KOPT-K1 (cell line): ENCODE results near the gene PPFIBP1.

Experiments used
- H3K27ac ChIP-seq: fragments of 200-600 bp; sonication (generic); 2 replicates; pipeline ENCODE4 v1.5.1; 2016; ENCODE audit warnings: antibody characterized with exemption, mild to moderate bottlenecking, low read depth, low read length; ENCODE audit not compliant: poor library complexity, severe bottlenecking
- H3K36me3 ChIP-seq: fragments of 200-600 bp; sonication (generic); 2 replicates; pipeline ENCODE4 v1.5.1; 2017; ENCODE audit warnings: antibody characterized with exemption, mild to moderate bottlenecking, low read length, moderate library complexity; ENCODE audit not compliant: insufficient read depth
- H3K9me3 ChIP-seq: fragments of 200-600 bp; sonication (generic); 2 replicates; pipeline ENCODE4 v1.5.1; 2017; ENCODE audit warnings: antibody characterized with exemption, low read length, mild to moderate bottlenecking; ENCODE audit not compliant: insufficient read depth, poor library complexity, severe bottlenecking

Gene PPFIBP1

GRCh38 chr12:27545665-27546064, 21.7 kb downstream of the PPFIBP1 start:
- H3K9me3 ChIP-seq, result no peaks in the 10 kb centered on the region
- no peaks in the 10 kb centered on the region for H3K36me3 ChIP-seq
- no peak overlapping the region for H3K27ac ChIP-seq

- Histone ChIP-seq H3K27ac (no peak overlapping the region), H3K9me3 (no peaks in the 10 kb centered on the region), H3K36me3 (no peaks in the 10 kb centered on the region)
Measured at GRCh38 chr12:27547592-27547991, 23.6 kb downstream of the PPFIBP1 start.

DNA sequence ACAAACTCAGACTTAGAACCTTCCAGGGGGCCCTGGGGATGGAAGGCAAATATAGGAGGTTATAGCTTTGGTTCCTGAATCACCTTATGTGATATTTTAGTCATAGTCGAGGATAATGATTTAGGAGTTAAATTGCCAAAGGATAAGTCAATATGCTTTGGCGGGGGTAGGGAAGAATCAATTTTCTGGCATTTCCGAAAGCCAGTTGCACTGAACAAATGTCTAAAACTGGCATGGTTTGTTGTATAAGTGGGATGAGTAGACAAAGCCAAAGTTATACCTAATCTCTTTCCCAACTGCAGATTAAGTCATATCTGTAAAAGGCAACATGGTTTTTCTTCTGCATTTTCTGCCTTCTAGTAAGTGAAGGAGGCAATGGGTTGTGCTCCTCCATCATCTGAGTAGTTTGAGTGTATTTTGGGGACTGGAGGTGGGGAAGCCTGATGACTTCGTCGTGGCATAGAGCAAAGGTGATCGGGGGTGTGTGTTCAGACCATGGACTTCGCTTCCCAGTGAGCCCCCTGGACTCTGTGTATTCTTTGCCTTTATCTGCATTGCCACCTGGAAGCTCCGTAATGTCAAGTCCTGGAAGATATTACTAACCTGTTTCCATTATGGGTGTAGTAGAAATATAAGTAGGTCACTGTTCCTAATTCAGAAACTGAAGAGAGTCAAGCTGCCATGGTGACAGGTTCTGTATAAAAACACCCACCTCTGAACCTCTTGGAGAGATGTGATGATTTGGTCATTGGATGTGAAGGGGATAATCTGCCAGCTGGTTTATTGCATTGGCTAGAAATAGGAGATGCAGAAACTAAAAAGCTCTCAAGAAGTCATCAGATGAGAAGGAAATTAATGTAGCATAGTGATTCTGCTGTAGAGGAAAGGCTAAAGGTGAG, 24.5 kb downstream of the PPFIBP1 start:
- no peaks in the 10 kb centered on the region for H3K9me3 ChIP-seq
- no peak overlapping the region for H3K27ac ChIP-seq
- no peaks in the 10 kb centered on the region for H3K36me3 ChIP-seq

- Histone ChIP-seq H3K36me3 (no peaks in the 10 kb centered on the region), H3K27ac (no peak overlapping the region), H3K9me3 (no peaks in the 10 kb centered on the region)
Measured at GRCh38 chr12:27549236-27549800, 25.3 kb downstream of the PPFIBP1 start.

DNA sequence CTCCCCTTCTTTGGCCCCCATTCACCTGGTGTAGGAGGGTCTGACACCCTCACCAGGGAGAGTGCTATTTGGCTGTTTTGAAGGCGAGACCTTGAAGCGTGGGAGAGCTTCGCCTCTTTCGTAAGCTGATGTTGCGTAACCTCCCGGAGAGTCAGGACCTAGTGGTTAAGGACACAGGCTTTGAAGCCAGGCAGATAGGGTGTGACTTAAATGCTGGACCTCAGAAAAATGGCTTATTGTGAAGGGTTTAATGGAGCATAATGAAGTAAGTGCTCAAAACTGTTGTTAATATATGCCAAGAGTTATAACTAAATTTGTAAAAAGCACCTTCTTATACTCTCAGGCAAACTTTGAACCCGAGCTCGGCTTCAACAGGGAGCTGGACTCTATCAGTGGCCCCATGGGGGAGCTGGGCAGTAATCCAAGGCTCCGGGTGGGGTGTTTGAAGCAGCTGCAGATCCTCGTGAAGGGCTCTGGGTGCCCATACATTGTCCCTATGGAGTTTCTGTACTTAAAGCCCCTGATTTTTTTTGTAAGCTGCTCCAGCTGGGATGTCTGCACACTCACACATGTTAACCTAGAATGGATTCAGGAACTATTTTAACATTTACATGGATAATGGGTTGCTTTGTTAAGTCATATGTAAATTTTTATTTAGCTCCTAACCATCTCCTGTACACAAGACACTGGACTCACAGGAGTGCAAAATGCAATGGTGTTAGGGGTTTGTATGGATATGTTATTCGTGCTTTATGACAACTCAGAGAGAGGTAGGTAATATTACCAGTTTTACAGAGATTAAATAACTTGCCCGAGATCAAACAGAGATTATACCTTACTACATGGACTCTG, 26.0 kb downstream of the PPFIBP1 start:
- H3K36me3 ChIP-seq, result no peaks in the 10 kb centered on the region
- no peaks in the 10 kb centered on the region for H3K9me3 ChIP-seq
- H3K27ac ChIP-seq, result no peak overlapping the region

DNA sequence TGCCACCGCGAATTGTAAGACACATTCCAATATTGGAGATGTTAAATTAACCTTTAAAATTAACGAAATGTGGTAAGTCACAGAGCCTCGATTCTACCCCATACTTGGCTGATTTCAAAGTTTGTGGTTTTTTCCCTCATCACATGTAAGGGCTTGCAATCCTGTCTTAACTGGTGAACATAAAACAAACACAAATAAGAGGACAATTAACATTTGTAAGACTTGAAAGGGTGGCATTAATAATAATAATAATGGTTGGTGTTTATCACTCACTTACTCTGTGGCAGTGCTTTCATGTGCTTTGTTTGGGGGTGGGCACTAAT, 26.6 kb downstream of the PPFIBP1 start:
- Histone ChIP-seq H3K9me3 (no peaks in the 10 kb centered on the region), H3K36me3 (no peaks in the 10 kb centered on the region), H3K27ac (no peak overlapping the region)

DNA sequence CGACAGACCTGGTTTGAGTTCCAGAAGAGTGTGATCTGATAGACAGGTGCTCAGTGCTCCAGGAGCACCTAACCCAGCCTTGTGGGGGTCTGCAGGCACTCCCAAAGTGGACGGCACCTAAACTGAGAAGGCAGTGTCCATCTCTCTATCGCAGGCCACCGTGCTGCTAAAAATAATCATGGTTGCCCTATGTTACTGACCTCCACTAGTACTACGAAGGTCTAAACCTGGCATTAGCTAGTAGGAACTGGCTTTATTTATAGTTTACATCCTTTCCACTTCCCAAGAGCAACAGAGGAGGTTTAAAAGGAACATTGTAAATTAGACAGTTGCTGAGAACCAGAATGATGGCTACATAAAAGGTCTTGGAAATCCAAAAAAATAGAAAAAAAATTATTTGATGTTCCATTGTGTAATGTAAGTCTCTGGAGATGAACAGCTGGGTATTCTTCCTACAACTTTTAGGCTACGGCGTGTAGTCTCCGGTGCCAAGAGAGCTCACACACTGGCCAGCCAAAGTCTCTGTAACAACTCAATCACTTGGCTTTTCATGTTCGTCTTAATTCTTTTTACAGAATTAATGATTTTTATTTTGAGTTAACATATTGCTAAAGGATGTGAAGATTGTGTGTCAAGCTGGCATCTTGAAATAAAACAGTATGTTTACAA, 27.3 kb downstream of the PPFIBP1 start:
- H3K9me3 ChIP-seq, result no peaks in the 10 kb centered on the region
- no peak overlapping the region for H3K27ac ChIP-seq
- no peaks in the 10 kb centered on the region for H3K36me3 ChIP-seq

GRCh38 chr12:27552235-27552634, 28.2 kb downstream of the PPFIBP1 start:
- no peak overlapping the region for H3K27ac ChIP-seq

DNA sequence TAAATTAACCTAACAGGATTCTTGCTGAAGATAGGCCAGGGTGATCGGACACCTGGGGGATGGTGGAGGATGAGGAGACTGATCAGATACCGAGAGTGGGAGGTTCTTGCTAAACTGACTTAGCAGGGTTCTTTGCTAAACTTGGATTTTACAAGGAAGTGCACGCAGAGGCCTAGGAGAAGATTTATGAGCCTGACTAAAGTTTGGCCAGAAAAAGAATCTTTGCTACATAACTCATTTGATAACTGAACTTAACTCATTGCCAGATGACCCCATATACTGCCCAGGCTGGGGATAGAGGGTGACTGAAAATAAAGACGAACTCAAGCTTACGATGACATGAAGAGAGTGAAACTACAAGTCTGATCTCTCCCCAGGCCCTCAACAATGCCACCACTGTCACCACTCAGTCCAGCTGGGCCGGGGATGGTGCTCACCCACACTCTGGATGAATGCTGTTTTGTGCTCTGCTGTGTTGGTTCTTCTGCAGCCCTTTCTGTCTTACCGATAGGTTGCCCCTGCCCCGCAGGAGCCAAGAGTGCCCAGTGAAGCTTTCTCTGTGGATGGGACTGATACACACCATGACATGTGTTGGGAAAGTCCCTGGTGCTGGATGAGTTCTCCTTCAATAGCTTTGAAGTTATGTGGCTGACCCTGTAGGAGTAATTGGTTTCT, 29.0 kb downstream of the PPFIBP1 start:
- Histone ChIP-seq H3K27ac (no peak overlapping the region), H3K9me3 (no peaks in the 10 kb centered on the region), H3K36me3 (no peaks in the 10 kb centered on the region)

More at GRCh38 chr12:27552235-27552634, 28.2 kb downstream of the PPFIBP1 start:
- no peaks in the 10 kb centered on the region for H3K36me3 ChIP-seq
- no peaks in the 10 kb centered on the region for H3K9me3 ChIP-seq

GRCh38 chr12:27553941-27554340, 29.9 kb downstream of the PPFIBP1 start:
- H3K9me3 ChIP-seq, result no peaks in the 10 kb centered on the region
- H3K27ac ChIP-seq, result no peak overlapping the region
- H3K36me3 ChIP-seq, result no peaks in the 10 kb centered on the region

DNA sequence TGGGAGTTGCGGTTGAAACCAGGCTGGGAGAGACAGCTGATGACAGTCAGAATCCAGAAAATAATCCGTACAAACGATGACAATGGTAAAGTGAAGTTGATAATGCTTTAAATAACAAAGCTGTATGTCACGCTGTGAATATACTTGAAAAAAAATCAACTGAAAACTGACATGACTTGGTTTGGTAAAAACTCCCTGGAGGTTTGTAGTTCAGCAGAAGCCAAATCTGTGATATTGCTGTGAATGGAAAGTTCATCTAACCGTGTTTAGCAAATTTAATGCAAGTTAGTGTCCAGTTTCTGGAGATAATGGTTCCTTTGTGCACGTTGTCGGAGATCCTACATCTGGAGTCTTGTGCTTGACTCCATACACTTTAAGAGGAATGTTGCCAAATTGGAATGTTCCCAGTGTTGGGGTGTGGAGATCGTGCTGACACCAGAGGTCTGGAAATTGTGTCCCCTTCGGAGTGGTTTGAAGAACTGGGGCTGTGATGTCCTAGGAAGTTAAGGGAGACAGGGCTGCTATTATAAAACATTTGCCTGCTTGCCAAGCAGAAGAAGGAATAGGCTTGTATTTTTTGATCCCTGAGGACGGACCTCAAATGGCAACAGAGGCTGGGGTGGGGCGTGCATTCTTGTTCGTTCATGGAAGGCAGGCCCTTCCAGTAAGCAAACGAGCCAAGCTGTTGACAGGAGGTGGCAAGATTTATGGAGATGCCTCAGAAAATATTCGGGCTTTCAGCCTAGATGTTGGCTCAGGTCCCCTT, 30.6 kb downstream of the PPFIBP1 start:
- no peaks in the 10 kb centered on the region for H3K9me3 ChIP-seq
- no peak overlapping the region for H3K27ac ChIP-seq
- H3K36me3 ChIP-seq, result no peaks in the 10 kb centered on the region

- no peaks in the 10 kb centered on the region for H3K9me3 ChIP-seq
- H3K36me3 ChIP-seq, result no peaks in the 10 kb centered on the region
- H3K27ac ChIP-seq, result no peak overlapping the region
Measured at GRCh38 chr12:27555361-27555760, 31.4 kb downstream of the PPFIBP1 start.

DNA sequence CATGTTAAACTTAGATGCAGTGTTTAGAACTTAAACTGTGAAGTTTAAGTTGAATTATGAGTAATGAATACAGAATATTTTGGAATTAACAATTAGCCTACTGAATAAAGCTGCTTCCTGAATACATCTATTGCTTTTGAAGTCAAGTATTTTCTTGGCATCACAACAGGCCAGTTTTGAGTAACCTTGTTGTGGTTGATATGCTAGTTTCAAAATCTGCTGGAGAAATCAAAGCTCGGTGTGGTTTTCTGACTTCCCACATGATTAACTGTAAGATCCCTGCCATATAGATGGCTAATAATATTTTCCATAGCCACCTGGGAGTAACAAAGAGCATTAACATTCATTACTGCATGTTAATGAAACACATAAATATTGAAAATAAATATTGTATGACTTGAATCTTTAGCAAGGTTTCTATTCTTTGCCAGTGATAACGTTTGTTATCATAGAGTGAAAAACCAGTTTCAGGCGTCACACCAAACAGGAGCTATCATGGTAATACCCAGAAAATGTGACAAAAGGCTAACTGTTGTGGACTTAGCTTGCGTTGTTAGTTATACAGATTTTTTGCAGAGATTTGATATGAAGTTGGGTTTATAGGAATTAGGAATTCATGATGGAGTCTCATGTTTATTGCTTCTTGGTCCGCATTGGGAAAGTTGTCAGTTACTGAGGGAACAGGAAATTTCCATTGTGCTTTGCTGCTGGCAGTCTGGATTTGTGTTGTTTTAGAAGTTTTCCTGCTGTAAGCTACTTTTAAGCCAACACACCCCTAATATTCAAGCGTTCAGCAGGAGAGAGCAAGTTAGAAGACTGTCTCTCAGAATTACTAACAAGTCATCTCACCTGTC, 32.1 kb downstream of the PPFIBP1 start:
- H3K27ac ChIP-seq, result no peak overlapping the region
- H3K9me3 ChIP-seq, result no peaks in the 10 kb centered on the region
- no peaks in the 10 kb centered on the region for H3K36me3 ChIP-seq
